ENCODE data around the gene NBPF1.
"Not testable (repeated sequence)": the region's sequence is repeated elsewhere in the genome, so short reads cannot be mapped to it uniquely, and the experiment has no call there.

The NBPF1 gene

DNA sequence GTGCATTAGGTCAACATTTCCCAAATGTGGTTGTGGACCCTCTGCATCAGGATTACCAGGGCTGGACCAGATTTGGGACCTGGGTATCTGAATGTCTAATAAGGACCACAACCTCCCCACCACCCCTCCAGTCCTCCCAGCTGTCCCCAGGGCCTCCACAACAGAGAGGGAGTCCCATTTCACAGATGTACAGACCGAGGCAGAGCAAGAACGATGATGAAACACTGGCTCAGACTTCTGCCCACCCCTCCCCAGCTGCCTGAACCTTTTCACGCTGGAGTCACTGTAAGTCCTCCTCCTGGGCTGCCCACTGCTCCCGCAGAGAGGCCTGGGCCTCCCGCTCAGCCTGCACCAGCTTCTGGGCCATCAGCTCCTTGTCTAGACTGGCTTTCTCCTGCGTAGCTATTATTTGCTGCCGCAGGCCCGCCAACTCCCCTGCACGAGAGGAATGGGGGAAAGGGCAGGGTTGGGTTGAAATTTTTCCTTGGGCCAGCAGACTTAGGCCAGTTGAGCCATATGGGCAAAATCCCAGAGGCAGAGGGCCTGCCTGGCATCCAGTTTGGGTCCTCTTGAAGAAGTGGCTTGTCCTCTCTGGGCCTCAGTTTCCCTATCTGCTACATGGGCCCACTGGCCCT is 8.4 kb upstream of the NBPF1 start:
- DNase-seq (ENCODE audit: low read depth, low spot score): not testable (repeated sequence)

DNA sequence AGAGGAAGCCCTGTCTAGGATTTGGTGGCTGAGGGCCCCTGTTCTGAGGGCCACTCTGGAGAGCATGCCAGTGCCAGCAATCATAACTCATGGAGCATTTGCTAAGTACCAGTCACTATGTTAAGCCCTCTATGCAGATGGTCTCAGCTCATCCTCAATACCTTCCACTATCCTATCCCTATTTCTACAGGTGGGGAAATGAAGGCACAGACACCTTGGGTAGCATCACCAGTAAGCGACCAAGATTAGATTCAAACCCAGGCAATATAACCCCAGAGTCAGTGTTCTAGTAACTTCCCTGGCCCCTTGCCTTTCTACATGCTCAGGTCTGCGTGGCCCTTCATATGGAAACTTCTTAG is 7.9 kb upstream of the NBPF1 start:
- DNase-seq (ENCODE audit: low read depth, low spot score): no peak

DNA sequence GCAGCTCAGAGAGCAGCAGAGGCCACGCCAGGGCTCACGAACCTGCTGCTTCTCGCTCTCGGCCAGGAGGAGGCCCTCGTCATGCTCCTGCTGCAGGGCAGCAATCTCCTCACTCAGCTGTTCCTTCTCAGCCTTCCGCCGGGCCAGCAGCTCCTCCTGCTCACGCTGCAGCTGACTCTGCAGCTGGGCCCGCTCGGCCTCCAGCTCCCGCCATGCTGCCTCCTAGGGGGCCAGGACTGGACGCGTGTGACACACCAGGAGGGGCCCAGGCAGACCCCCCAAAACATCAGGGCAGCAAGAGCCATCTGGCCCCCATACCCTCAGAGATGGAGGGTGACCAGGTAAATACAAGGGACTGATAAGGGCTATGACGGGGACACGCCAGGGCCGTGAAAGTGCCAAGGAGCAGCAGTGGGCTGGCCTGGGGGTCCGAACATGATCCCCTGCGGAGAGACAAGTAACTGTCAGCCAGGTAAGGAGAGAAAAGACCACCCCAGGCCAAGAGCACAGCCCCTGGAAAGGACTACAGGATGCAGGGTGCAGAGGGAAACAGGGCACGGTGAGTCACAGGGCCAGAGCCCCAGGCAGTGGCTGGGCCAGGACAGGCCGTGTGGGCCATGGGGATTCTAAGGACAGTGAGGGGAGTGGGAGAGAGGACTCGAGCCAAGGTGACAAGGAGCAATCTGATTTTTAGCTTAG is 6.6 kb upstream of the NBPF1 start:
- not testable (repeated sequence) for DNase-seq (ENCODE audit: low read depth, low spot score)

DNA sequence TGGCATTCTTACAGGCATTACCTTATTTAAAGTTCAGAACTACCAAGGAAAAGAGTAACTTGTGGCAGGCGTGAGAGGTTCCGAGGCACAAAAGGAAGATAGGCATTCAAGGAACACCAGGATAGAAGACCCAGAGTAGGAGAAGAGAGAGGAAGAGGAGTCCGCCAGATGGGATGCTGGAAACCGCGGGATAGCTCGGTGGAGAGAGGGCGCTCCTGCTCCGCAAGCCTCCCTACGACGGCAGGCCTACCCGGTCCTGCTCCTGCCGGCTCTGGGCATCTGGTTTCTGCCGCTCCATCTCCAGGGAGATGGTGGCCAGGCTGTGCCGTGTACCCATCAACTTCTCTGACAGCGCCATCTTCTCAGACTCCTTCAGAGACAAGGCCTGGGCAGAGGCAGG is 5.4 kb upstream of the NBPF1 start:
- no peak for DNase-seq (ENCODE audit: low read depth, low spot score)

DNA sequence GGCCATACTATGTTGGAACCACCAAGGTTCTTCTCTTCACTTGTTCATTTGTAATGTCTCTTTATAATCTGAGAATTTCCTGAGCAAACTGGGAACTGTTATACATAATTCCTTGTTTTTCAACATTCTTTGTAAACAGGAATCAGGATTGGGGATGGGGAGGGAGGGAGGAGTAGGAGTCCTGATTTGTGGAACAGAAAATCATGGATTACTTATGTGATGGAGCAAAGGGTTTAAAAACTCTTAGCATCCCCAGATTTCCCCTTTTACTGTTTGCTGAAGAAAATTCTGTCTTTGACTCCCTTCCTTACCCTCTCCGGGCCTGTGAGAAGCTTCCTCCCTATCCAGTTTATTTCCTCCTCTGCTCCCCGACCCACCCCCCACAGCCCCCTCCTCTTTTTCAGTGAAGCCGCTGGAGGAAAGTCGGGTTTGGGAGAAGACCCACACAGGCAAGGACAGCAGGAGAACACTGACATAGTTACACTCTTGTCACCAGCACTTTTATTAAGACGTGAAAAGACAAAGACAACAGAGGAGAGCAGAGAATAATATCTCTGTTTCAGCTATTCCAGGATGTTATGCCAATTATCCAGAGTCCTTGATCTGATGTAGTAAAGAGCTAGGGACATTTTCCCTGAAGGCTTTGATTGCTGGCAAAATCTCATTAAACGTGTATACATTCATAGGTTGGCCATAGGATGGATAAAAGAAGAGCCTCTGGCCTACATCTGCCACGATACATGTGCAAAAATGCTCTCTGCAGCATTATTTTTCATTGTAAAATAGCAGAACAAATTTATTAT is 4.6 kb upstream of the NBPF1 start:
- no peak for DNase-seq (ENCODE audit: low read depth, low spot score)

DNA sequence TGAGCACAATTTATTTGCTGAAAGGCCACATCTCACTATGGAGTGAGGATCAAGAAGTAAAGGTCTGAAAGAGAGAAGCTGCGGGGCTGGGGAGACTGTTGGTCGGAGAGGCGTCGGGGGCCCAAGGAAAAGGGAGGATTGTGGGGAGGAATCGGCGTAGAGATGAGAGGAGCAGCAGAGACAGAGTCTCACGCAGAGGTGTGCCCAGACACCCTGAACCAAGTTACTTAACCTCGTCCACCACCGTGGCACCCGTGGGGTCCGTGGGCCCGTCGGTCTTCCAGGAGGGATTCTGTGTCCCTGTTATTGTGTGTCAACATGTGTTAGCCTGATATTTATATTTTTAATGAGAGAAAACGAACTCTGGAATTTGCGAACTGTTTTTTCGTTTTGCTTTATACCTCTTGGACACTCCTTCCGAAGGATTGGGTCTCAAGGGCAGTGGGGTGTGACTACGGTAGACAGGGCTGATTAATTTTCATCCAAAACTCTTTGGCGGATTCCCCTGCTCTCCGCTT is 3.8 kb upstream of the NBPF1 start:
- DNase-seq (ENCODE audit: low read depth, low spot score): no peak

DNA sequence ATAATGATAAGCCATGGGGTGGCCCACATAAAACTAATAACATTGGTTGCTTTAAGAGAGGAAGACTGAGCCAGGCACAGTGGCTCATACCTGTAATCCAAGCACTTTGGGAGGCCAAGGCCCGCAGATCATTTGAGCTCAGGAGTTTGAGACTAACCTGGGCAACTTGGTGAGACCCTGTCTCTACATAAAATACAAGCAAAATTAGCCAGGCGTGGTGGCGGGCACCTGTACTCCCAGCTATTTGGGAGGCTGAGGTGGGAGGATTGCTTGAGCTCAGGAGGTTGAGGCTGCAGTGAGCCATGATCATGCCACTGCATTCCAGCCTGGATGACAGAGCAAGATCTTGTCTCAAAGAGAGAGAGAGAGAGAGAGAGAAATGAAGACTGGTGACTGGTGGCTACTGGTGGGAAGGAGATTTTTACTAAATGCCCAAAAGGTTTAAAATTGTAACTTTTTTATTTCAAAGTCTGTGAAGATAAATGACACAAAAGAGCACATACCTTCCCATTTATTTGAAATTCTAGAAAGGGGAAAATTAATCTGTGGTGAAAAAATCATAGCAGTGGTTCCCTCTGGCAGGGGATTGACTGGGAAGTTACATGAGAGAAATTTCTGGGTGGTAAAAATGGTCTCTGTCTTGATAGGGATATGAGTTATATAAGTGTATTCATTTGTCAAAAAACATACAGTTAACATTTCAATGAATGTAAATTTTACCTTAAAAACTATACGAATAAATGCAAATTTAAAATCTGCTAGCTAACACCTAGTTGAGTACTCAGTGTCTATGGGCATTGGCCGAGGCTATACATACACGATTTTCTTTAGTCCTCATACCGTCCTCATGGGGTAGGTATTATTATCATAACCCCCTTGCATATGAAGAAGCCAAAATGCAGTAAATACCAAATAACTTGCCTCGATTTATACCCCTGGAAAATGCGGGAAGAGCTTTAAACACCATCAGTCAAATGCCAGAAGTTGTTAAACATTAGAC is 2.2 kb upstream of the NBPF1 start:
- DNase-seq (ENCODE audit: low read depth, low spot score): no peak

DNA sequence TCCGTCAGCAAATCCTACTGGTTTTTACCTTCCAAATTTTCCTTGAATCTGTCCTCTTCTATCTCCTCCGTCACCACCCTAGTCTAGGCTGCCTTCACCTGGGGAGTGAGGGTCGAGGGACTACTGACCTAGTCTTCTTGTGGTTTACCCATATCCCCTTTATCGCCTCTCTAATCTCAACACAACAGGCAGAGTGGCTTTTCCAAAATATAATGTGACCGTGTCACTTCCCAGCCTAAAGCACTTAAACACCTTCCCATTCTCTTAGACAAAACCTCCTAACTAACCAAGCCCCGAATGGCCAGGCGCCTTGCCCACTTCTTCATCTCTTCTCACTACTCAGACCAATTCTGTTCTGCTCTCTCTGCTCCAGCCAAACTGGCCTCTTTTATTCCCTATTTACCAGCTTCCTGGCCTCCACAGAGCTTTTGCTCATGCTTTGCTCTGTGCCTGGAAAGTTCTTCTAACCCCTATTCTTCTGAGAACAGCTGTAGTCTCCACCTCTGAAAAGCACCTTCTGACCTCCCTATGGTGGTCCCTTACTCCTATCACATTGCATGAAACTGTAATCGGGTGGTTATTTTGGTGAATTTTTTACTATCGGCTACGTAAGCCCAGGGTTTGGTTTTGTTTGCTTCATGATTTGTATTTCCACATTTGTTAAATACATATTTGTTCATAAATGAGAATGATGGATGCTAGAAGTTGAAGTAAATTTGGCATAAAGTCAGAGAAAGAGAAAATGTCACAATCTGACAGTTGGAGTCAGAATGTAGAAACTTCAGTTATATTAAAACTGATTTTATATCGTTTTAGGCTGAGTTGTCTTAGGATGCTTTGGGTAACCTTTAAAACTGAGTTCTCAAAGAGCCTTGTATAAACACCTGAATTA is 1.2 kb upstream of the NBPF1 start:
- DNase-seq (ENCODE audit: low read depth, low spot score): no peak

DNA sequence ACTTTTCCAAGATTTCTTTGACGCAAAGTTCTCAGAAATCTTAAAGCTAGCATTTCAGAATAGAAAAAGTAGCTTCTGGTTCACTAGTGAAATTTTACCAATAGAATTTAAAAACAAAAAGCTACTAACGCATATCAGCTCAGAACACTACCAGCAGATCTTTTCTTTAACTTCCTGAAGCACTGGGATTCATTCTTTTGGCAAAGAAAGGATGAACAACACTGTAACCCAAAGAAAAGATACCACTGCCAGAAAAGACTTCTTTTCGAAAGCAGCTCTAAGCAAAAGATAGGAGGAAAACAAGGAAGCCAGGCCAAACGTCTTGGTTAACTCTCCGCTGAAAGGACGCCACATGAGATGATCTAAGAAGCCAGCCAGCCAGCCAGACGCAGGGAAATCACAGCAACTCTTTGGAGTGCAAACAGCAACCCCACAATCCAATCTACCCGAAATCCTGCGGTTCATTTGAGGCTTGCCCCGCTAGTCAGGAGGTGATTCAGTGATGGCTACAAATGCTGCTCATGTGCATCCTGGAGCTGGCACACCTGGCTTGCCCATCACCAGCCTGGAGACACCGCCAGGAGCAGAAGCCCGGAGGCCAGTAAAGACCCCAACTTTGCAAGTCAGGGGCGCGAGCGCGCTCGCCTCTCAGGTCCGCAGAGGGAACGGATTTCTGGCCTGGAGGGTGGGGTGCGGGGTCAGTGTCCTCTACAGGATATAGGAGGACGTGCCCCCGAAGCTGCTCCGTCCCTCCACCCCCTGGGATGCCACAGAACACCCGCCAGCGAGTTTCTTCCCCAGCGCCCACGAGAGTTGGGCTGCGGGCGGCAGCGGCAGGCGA is 812 bp downstream of the NBPF1 start:
- no peak for DNase-seq (ENCODE audit: low read depth, low spot score)

DNA sequence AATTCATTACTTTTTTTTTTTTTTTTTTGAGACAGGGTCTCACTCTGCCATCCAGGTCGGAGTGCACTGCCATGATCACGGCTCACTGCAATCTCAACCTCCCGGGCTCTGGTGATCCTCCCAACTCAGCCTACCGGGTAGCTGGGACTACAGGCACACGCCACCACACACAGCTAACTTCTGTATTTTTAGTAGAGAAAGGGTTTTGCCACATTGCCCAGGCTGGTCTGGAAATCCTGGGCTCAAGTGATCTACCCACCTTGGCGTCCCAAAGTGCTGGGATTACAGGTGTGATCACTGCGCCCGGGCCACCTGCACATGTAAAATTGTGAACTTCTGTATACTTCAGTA is 1.4 kb downstream of the NBPF1 start:
- DNase-seq (ENCODE audit: low read depth, low spot score): not testable (repeated sequence)

DNA sequence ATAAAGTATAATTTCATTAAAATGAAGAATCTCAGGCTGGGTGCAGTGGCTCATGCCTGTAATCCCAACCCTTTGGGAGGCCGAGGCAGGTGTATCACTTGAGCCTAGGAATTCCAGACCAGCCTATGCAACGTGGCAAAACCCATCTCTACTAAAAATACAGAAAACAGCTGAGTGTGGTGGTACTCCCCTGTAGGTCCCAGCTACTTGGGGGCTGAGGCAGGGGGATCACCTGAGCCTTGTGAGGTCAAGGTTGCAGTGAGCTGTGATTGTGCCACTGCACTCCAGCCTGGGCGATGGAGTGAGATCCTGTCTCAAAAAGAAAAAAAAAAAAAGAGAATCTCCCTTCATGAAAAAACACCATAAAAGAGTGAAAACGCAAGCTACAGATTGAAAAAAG is 2.2 kb downstream of the NBPF1 start:
- DNase-seq (ENCODE audit: low read depth, low spot score): not testable (repeated sequence)

DNA sequence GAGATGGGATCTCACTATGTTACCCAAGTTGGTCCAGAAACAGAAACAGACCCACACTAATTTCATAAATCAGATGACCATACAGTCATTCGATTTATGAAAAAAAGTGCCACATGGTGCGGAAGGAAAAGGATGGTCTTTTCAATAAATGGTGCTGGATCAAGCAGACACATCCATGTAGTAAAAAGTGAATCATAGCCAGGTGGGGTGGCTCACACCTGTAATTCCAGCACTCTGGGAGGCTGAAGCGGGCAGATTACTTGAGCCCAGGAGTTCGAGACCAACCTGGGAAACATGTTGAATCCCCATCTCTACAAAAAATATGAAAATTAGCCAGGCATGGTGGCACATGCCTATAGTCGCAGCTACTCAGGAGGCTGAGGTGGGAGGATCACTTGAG is 2.8 kb downstream of the NBPF1 start:
- not testable (repeated sequence) for DNase-seq (ENCODE audit: low read depth, low spot score)

DNA sequence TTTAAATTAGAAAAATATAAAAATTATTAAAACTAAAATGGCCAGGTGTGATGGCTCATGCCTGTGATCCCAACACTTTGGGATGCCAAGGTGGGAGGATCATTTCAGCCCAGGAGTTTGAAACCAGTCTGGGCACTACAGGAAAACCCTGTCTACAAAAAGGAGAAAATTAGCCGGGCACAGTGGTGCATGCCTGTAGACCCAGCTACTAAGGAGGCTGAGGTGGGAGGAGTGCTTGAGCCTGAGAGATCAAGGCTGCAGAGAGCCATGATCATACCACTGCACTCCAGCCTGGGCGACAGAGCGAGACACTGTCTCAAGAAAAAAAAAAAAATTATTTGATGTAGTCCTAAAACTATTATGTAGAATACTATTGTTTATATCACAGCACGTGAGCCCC is 3.6 kb downstream of the NBPF1 start:
- DNase-seq (ENCODE audit: low read depth, low spot score): not testable (repeated sequence)

DNA sequence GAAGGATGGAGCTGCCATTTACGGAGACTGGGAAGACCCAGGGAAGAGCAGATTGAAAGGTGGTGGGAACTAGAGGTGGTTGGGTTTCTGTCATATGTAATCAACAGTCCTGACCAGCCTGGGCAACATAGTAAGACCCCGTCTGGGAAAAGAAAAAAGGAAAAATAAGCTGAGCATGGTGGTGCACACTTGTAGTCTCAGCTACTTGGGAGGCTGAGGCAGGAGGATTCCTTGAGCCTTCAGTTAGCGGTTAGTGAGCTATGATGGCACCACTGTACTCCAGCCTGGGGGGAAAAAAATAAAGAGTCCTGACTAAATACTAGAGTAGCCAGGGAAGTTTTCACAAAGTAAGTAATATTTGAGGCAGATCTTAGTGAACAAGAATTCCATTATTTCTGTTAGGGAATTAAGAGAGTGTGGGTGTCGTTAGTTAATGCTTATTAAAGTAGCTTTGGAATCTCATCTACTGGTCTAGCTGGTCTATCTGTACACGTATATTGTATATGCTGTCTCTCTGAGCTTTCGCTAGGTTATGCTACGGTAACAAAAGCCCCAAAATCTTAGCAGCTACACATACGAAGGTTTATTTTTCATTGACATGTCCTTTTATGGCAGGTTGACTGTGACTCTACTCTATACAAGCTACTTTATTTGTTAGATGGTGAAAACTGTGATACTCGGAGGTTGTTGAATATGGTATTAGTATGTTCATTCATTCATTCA is 4.4 kb downstream of the NBPF1 start:
- DNase-seq (ENCODE audit: low read depth, low spot score): no peak

DNA sequence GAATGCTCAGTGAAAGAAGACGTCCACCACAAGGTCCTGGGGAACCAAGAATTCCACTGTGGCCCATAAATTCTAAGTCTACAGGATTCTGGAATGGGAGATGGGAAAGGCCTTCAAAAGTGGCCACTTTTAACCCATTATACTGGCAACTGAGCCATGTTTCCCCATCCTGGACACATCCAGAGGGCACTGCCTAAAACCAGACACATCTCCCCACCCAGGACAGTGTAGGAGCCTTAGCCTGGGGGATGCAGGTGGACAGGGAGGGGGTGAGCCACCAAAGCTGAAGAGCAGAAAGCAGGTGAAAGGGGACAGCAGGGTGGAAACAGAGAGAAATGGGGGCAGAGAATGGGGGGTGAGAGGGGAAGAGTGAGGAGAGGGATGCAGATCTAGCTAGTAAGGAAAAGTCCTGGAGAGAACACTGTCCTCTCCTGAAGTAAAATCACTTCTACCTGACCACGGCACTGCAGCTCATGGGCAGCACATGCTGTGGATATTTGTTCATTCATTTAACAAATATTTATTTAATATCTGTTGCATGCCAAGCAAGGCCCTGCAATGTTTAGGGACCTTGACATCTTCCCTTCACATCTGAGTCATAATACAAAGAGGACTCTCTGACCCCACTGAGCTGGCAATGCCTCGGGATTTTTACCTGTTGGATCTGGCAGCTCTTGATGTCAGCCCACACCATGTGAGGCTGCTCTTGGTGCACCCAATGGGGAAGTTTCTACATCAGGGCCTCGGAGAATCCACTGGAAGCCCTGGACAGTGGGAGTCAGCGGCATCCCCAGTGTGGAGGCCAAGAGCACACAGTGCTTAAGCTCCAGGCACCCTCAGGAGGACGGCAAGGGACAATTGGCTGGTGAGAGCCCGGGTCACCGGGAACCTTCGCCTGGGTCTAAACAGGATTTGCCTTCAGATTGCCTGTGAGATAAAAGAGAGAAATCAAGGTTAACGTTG is 5.2 kb downstream of the NBPF1 start:
- not testable (repeated sequence) for DNase-seq (ENCODE audit: low read depth, low spot score)

DNA sequence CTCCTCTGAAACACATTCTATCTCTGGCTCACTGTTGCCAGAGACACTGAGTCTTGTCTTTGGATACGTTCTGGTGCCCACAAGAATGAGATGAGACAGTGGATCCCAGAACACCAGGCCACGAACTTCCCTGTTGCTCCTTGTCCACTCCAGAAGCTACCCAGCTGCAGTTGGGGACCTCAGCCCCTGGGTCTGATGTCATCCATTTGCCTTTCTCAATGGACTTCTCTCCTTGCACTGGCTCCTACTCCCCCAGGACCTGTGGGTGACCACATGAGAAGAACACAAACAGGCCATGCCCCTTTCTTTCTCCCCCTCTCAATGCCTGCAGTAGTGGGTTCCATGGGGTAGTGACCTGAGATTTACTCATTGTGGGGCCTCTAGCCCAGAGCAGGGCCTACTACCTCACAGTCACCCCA is 5.9 kb downstream of the NBPF1 start:
- no peak for DNase-seq (ENCODE audit: low read depth, low spot score)

DNA sequence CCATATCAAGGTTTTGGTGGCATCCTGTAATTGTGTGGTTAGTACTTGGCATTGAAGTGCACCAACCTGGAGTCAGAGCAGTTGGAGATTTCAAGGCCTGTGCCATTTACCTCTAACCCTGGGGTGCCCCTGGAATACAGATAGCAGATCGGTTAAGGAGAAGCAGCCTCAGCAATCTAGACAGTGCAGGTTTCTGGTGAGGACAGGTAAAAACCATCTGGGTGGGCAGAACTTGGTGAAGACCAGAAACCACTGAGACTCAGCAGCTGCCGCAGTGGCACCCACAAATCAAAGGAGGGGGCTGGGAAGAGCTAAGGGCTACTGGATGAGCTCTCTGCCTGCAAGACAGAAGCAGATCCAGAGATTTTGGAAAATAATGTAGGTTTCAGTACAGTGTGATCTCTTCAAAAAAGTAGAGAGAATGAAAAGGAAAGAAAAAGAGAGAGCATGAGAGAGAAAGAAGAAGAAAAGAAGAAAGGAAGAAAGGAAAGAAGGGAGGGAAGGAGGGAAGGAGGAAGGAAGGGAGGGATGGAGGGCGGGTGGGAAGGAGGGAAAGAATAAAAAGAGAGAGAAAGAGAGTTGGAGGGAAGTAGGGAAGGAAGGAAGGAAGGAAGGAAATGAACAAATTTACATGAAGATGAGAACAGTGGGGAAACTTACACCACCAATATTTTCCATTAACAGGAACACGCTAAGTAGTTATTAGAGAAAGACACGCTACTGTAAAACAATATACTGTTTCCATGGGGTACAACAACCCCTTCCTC is 6.5 kb downstream of the NBPF1 start:
- DNase-seq (ENCODE audit: low read depth, low spot score): not testable (repeated sequence)

Data from activated naive CD8-positive, alpha-beta T cell treated with anti-CD3 and anti-CD28 coated beads, Interleukin-2, amount 50 U/mL, for 16 hours (primary cell).